DOHH2 (cell line): ENCODE measurements around the gene DERA.

ENCODE experiments used
- H3F3A ChIP-seq: fragments of 200-600 bp; sonication (generic), shearing (Covaris generic); 2 replicates; pipeline ENCODE4 v1.6.0; 2016; ENCODE audit warnings: antibody characterized with exemption, mild to moderate bottlenecking; ENCODE audit not compliant: control insufficient read depth, insufficient read depth
- H3K27ac ChIP-seq: fragments of 200-600 bp; sonication (generic); 2 replicates; pipeline ENCODE4 v1.5.1; 2014; ENCODE audit warnings: low read depth, mild to moderate bottlenecking, low read length, moderate library complexity
- H3K27me3 ChIP-seq: fragments of 200-600 bp; sonication (generic); 2 replicates; pipeline ENCODE4 v1.6.1; 2014; ENCODE audit warnings: mild to moderate bottlenecking, low read length, mixed read lengths; ENCODE audit not compliant: control insufficient read depth
- H3K36me3 ChIP-seq: fragments of 200-600 bp; sonication (generic); 2 replicates; pipeline ENCODE4 v1.6.1; 2014; ENCODE audit warnings: mild to moderate bottlenecking, low read length, moderate library complexity, mixed read lengths; ENCODE audit not compliant: control insufficient read depth
- H3K4me1 ChIP-seq: fragments of 200-600 bp; sonication (generic); 2 replicates; pipeline ENCODE4 v1.6.1; 2014; ENCODE audit warnings: mild to moderate bottlenecking, low read length, mixed read lengths; ENCODE audit not compliant: control insufficient read depth
- H3K4me2 ChIP-seq: fragments of 200-600 bp; sonication (generic); 2 replicates; pipeline ENCODE4 v1.6.0; 2014; ENCODE audit warnings: mild to moderate bottlenecking, low read length, moderate library complexity
- H3K4me3 ChIP-seq: fragments of 200-600 bp; sonication (generic); 2 replicates; pipeline ENCODE4 v1.5.1; 2014; ENCODE audit warnings: mild to moderate bottlenecking, low read length, mixed read lengths
- H3K79me2 ChIP-seq: fragments of 200-600 bp; sonication (generic); 2 replicates; pipeline ENCODE4 v1.6.1; 2014; ENCODE audit warnings: mild to moderate bottlenecking, low read length, mixed read lengths; ENCODE audit not compliant: control insufficient read depth
- H3K9me2 ChIP-seq: fragments of 200-600 bp; sonication (generic); replicated peaks from 2 replicates; pipeline ENCODE4 v1.6.1; 2014; ENCODE audit warnings: mild to moderate bottlenecking, low read length, mixed read lengths; ENCODE audit not compliant: control insufficient read depth
- H3K9me3 ChIP-seq: fragments of 200-600 bp; sonication (generic); 2 replicates; pipeline ENCODE4 v1.6.1; 2014; ENCODE audit warnings: antibody characterized with exemption, low read length, mixed read lengths; ENCODE audit not compliant: control insufficient read depth, insufficient read depth
- H4K20me1 ChIP-seq: fragments of 200-600 bp; sonication (generic); 2 replicates; pipeline ENCODE4 v1.6.0; 2014; ENCODE audit warnings: low read depth, mild to moderate bottlenecking, antibody characterized with exemption, low read length, moderate library complexity; ENCODE audit not compliant: control insufficient read depth, insufficient read depth
- EZH2phosphoT487 ChIP-seq: fragments of 200-600 bp; sonication (generic); IDR thresholded peaks from 2 replicates; pipeline ENCODE4 v1.6.1; 2017; ENCODE audit warnings: borderline replicate concordance, mild to moderate bottlenecking, antibody characterized with exemption, low read length, moderate library complexity, mixed read lengths
- TF ChIP-seq, protein P1 (sequence below): fragments of 200-600 bp; sonication (generic); IDR thresholded peaks from one replicate; pipeline ENCODE4 v1.5.1; 2014; ENCODE audit warnings: antibody characterized with exemption, mild to moderate bottlenecking, low read depth, low read length; ENCODE audit not compliant: poor library complexity, severe bottlenecking

DERA gene

DNA sequence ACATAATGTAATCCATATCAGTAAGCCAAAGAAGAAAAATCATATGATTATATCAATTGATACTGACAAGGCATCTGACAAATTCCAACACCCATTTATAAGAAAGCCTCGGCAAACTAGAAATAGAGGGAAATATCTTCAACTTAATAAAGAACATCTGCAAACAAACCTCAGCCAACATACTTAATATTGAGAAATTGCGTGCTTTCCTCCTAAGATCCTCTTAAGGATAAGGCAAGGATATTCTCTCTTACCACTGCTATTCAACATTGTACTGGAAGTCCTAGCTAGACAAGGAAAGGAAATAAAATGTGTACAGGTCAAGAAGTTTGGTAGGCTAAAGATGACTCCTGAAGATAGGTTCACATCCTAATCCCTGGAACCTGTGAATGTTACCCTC lies 115.9 kb downstream of the DERA start:
- no peak for TF ChIP-seq EZH2phosphoT487
- TF ChIP-seq, protein P1, sequence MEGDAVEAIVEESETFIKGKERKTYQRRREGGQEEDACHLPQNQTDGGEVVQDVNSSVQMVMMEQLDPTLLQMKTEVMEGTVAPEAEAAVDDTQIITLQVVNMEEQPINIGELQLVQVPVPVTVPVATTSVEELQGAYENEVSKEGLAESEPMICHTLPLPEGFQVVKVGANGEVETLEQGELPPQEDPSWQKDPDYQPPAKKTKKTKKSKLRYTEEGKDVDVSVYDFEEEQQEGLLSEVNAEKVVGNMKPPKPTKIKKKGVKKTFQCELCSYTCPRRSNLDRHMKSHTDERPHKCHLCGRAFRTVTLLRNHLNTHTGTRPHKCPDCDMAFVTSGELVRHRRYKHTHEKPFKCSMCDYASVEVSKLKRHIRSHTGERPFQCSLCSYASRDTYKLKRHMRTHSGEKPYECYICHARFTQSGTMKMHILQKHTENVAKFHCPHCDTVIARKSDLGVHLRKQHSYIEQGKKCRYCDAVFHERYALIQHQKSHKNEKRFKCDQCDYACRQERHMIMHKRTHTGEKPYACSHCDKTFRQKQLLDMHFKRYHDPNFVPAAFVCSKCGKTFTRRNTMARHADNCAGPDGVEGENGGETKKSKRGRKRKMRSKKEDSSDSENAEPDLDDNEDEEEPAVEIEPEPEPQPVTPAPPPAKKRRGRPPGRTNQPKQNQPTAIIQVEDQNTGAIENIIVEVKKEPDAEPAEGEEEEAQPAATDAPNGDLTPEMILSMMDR = no peak
- H3K4me2 ChIP-seq = no peak overlapping the region
- peaks cover 25% of the 10 kb centered on the region for H3K36me3 ChIP-seq
- H3K4me1 ChIP-seq = no peaks in the 10 kb centered on the region
- no peaks in the 10 kb centered on the region for H3K9me2 ChIP-seq
- peaks cover 7% of the 10 kb centered on the region; the same call in 1 of the 2 replicates for H3K9me3 ChIP-seq
- H3K4me3 ChIP-seq = no peak overlapping the region
- H3K79me2 ChIP-seq = peaks cover 7% of the 10 kb centered on the region; the same call in 1 of the 2 replicates
- no peaks in the 10 kb centered on the region for H4K20me1 ChIP-seq
- H3K27me3 ChIP-seq = no peaks in the 10 kb centered on the region
- H3F3A ChIP-seq = peaks cover 2% of the 10 kb centered on the region; the same call in 1 of the 2 replicates
- no peak overlapping the region for H3K27ac ChIP-seq

DNA sequence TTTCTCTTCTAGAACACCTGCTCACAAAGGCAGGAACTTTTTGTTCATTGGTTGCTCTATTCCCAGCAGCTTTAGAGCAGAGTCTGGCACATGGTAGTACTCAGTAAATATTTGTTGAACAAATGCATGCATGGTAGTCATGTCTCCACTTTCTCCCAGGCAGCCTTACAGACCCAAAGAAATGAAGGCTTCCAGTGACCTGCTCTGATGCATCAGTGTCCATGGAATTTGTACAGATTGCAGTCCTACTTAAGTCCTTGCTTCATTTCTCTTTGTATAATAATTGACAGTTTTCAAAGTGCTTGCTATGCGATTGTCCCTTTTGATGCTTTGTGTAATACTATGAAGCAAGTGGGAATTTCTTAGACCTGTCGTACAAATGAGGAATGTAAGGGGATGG lies 119.6 kb downstream of the DERA start:
- TF ChIP-seq, protein P1 = no peak
- no peak for TF ChIP-seq EZH2phosphoT487
- no peaks in the 10 kb centered on the region for H4K20me1 ChIP-seq
- no peaks in the 10 kb centered on the region for H3K4me1 ChIP-seq
- H3K9me3 ChIP-seq = no peaks in the 10 kb centered on the region
- no peaks in the 10 kb centered on the region for H3F3A ChIP-seq
- H3K9me2 ChIP-seq = no peaks in the 10 kb centered on the region
- H3K79me2 ChIP-seq = peaks cover 7% of the 10 kb centered on the region; the same call in 1 of the 2 replicates
- H3K4me2 ChIP-seq = no peak overlapping the region
- no peak overlapping the region for H3K4me3 ChIP-seq
- peaks cover 41% of the 10 kb centered on the region for H3K36me3 ChIP-seq
- H3K27me3 ChIP-seq = no peaks in the 10 kb centered on the region
- no peak overlapping the region for H3K27ac ChIP-seq

DNA sequence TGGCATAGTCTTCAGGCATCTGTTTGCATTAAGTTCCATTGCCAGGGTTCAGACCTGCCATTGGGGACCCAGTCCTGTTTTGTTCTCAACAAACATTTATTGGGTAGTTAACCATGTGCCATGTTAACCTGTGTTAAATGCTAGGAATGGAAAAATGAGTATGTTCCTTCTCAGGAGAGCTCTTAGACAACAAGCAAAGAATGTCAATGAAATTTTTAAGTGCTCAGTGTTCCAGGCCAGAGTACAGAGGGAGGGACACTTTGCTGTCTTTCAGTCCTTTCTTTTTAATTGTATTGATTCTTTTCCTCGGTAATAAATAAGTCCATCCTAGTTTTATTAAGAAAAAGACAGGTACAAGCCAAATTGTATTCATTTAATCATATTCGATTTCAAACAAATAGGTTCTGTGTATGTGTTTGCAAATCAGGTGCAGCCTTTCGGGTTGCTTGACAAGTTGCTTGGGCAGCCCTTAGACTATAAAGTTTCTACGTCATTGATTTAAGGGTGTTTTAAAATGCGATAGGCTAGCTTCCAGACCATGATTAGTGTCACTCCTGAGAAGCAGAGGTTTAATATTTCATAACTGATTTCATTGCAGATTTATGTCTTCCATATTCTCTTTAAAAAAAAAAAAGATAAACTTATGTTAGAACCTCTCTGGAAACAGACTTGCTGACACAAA lies 123.1 kb downstream of the DERA start:
- H3K9me3 ChIP-seq = no peaks in the 10 kb centered on the region
- TF ChIP-seq, protein P1 = no peak
- no peak for TF ChIP-seq EZH2phosphoT487

More for the DNA sequence above, 123.1 kb downstream of the DERA start:
- H3K27ac ChIP-seq = no peak overlapping the region
- peaks cover 7% of the 10 kb centered on the region; the same call in 1 of the 2 replicates for H3K79me2 ChIP-seq
- H3K36me3 ChIP-seq = peaks cover 63% of the 10 kb centered on the region
- H4K20me1 ChIP-seq = no peaks in the 10 kb centered on the region
- no peaks in the 10 kb centered on the region for H3K9me2 ChIP-seq
- H3K4me2 ChIP-seq = no peak overlapping the region
- H3K27me3 ChIP-seq = no peaks in the 10 kb centered on the region
- H3K4me3 ChIP-seq = no peak overlapping the region
- H3F3A ChIP-seq = no peaks in the 10 kb centered on the region
- H3K4me1 ChIP-seq = no peaks in the 10 kb centered on the region
